WERI-Rb-1 (cell line): ENCODE data around the gene TCEAL5.
"Not testable (repeated sequence)": the region's sequence is repeated elsewhere in the genome, so short reads cannot be mapped to it uniquely, and the experiment has no call there.

Experiments used
- DNase-seq: peaks from one replicate; pipeline ENCODE4 v3.0.0-alpha.2; 2020
- H3K27ac ChIP-seq: fragments of 250-450 bp; sonication (Bioruptor Pico); 2 replicates; pipeline ENCODE4 v1.5.1; 2020; ENCODE audit warnings: mild to moderate bottlenecking, moderate library complexity
- H3K27me3 ChIP-seq: fragments of 250-450 bp; sonication (Bioruptor Pico); 2 replicates; pipeline ENCODE4 v1.5.1; 2021; ENCODE audit warnings: mild to moderate bottlenecking, low read depth, moderate library complexity; ENCODE audit not compliant: insufficient read depth, severe bottlenecking
- H3K36me3 ChIP-seq: fragments of 250-450 bp; sonication (Bioruptor Pico); 2 replicates; pipeline ENCODE4 v1.5.1; 2020; ENCODE audit warnings: mild to moderate bottlenecking, moderate library complexity
- H3K4me3 ChIP-seq: 2 replicates; pipeline ENCODE4 v1.5.1; 2011; ENCODE audit warnings: low read depth, mild to moderate bottlenecking, control low read depth, low read length
- H3K9me3 ChIP-seq: fragments of 250-450 bp; sonication (Bioruptor Pico); 2 replicates; pipeline ENCODE4 v1.5.1; 2021; ENCODE audit warnings: mild to moderate bottlenecking, moderate library complexity; ENCODE audit not compliant: severe bottlenecking
- CTCF ChIP-seq: IDR thresholded peaks from 2 replicates; pipeline ENCODE4 v1.5.1; 2011; ENCODE audit warnings: low read depth, mild to moderate bottlenecking, control low read depth, inconsistent platforms, low read length

TCEAL5 gene

GRCh38 chrX:103276581-103277002 lies at the start of gene TCEAL5:
TSS of gene TCEAL5 (minus strand) at chrX:103276750. CDS start at chrX:103274563, 2,187 bp downstream.
- H3K36me3 ChIP-seq, result no peaks in the 10 kb centered on the region
- H3K27ac ChIP-seq, result no peak within 1 kb of the TSS
- peaks cover 65% of the 10 kb centered on the region for H3K27me3 ChIP-seq
- no peak for TF ChIP-seq CTCF
- DNase-seq, result no peak
- no peak within 1 kb of the TSS for H3K4me3 ChIP-seq
- no peaks in the 10 kb centered on the region for H3K9me3 ChIP-seq

GRCh38 chrX:103311399-103311780 lies 34.8 kb upstream of the TCEAL5 start:
- DNase-seq, result no peak
- no peaks in the 10 kb centered on the region for H3K9me3 ChIP-seq
- H3K27ac ChIP-seq, result no peak overlapping the region
- no peaks in the 10 kb centered on the region for H3K36me3 ChIP-seq
- H3K27me3 ChIP-seq, result peaks cover 28% of the 10 kb centered on the region
- H3K4me3 ChIP-seq, result no peak overlapping the region; the same call in 1 of the 2 replicates
- TF ChIP-seq CTCF, result no peak

- DNase-seq, result peak; percentile 78
- H3K27me3 ChIP-seq, result peaks cover 28% of the 10 kb centered on the region
- H3K36me3 ChIP-seq, result no peaks in the 10 kb centered on the region
- peak within 1 kb of the TSS; percentile 53 for H3K4me3 ChIP-seq
- no peaks in the 10 kb centered on the region for H3K9me3 ChIP-seq
- no peak for TF ChIP-seq CTCF
- H3K27ac ChIP-seq, result no peak within 1 kb of the TSS; the same call in 1 of the 2 replicates
Observed at GRCh38 chrX:103310555-103311398, 34.2 kb upstream of the TCEAL5 start, which contains the start of gene BEX2. TSS of gene BEX2 (minus strand) at chrX:103310990. CDS start at chrX:103309976, 1,014 bp downstream.

- no peak for TF ChIP-seq CTCF
- H3K9me3 ChIP-seq, result no peaks in the 10 kb centered on the region
- peaks cover 28% of the 10 kb centered on the region for H3K27me3 ChIP-seq
- DNase-seq, result no peak
- no peak overlapping the region; the same call in 1 of the 2 replicates for H3K27ac ChIP-seq
- peak overlapping the region; percentile 53 for H3K4me3 ChIP-seq
- H3K36me3 ChIP-seq, result no peaks in the 10 kb centered on the region
Observed at GRCh38 chrX:103309860-103310554, 33.5 kb upstream of the TCEAL5 start.

GRCh38 chrX:103305666-103306065 lies 29.1 kb upstream of the TCEAL5 start:
- DNase-seq, result not testable (repeated sequence)

GRCh38 chrX:103304705-103305104 lies 28.2 kb upstream of the TCEAL5 start:
- no peak overlapping the region for H3K4me3 ChIP-seq
- no peak for DNase-seq
- H3K27ac ChIP-seq, result no peak overlapping the region
- no peaks in the 10 kb centered on the region for H3K36me3 ChIP-seq
- peaks cover 8% of the 10 kb centered on the region for H3K27me3 ChIP-seq
- TF ChIP-seq CTCF, result no peak
- no peaks in the 10 kb centered on the region for H3K9me3 ChIP-seq

More at GRCh38 chrX:103305666-103306065, 29.1 kb upstream of the TCEAL5 start:
- H3K9me3 ChIP-seq, H3K36me3 ChIP-seq, H3K27ac ChIP-seq, H3K4me3 ChIP-seq: not testable (repeated sequence)
- peaks cover 10% of the 10 kb centered on the region for H3K27me3 ChIP-seq
